Hippocampal formation (tissue), 2 donors: Measurements from ENCODE around the gene TBX3.

ENCODE experiments used
- DNase-seq, 2 donors: peaks; one replicate each; lab custom pipeline; 2025; lab: John Stamatoyannopoulos, UW

Gene TBX3

GRCh38 chr12:114627393-114627792 is 56.6 kb downstream of the TBX3 start:
- DNase-seq, result no peak

GRCh38 chr12:114625294-114625851 is 58.6 kb downstream of the TBX3 start:
- DNase-seq, result no peak

- no peak for DNase-seq
Measured at GRCh38 chr12:114623737-114624136, 60.2 kb downstream of the TBX3 start.
